ENCODE results near the gene RWDD1. TPM values are rescaled to one million over a fixed set of nuclear protein-coding genes. Genes with fewer than 3 reads are reported as not detected.
"Not testable (repeated sequence)": the region's sequence is repeated elsewhere in the genome, so short reads cannot be mapped to it uniquely, and the experiment has no call there.

RWDD1 gene
- total RNA-seq, 1 donor from 2014 or later, result 15.2 TPM

DNA sequence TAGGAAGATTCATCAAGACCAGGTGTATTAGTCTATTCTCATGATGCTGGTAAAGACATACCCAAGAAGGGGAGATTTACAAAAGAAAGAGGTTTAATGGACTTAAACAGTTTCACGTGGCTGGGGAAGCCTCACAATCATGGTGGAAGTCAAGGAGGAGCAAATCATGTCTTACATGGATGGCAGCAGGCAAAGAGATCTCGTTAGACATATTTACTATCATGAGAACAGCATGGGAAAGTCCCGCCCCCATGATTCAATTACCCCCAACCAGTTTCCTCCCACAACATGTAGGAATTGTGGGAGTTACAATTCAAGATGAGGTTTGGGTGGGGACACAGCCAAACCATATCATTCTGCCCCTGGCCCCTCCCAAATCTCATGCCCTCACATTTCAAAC, 32.6 kb downstream of the RWDD1 start:
- DNase-seq (ENCODE audit: low spot score); ATAC-seq: not testable (repeated sequence)

DNA sequence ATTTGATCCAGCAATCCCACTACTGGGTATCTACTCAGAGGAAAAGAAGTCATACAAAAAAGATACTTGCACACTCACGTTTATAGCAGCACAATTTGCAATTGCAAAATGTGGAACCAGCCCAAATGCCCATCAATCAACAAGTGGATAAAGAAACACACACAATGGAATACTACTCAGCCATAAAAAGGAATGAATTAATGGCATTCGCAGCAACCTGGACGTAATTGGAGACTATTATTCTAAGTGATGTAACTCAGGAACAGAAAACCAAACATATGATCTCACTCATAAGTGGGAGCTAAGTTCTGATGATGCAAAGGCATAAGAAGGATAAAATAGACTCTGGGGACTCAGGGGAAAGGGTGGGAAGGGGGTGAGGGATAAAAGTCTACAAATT, 33.6 kb downstream of the RWDD1 start:
- DNase-seq (ENCODE audit: low spot score); ATAC-seq: not testable (repeated sequence)

DNA sequence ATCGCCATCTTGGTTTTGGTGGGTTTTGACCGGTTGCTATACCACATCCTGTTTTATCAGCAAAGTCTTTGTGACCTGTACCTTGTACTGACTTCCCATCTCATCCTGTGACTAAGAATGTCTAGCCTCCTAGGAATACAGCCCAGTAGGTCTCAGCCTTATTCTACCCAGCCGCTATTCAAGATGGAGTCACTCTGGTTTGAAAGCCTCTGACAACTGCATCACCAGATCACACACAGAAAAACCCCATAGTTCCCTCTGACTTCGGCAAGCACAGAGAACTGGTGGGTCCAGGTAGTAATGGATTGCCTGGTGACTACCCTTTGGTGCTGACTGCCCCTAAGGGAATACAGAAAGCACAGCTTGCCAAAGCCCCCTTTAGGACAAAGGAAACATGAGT, 34.6 kb downstream of the RWDD1 start:
- DNase-seq (ENCODE audit: low spot score) (no peak), ATAC-seq (no peak)

GRCh38 chr6:116611056-116611455, 39.8 kb downstream of the RWDD1 start:
- no peak for DNase-seq (ENCODE audit: low spot score)
- no peak for ATAC-seq

GRCh38 chr6:116615937-116616736, 44.8 kb downstream of the RWDD1 start, which contains the start of gene RSPH4A:
Gene RSPH4A, plus strand, starts transcription at chr6:116616479. Its CDS starts 145 bp downstream, at chr6:116616624.
- peak; percentile 96 for ATAC-seq

GRCh38 chr6:116616737-116617053, 45.4 kb downstream of the RWDD1 start:
- ATAC-seq, result peak; percentile 33
- DNase-seq (ENCODE audit: low spot score), result no peak

More at GRCh38 chr6:116615937-116616736, 44.8 kb downstream of the RWDD1 start, which contains the start of gene RSPH4A:
- DNase-seq (ENCODE audit: low spot score), result peak; percentile 69

- no peak for ATAC-seq
Measured at GRCh38 chr6:116624036-116624805, 52.9 kb downstream of the RWDD1 start.

DNA sequence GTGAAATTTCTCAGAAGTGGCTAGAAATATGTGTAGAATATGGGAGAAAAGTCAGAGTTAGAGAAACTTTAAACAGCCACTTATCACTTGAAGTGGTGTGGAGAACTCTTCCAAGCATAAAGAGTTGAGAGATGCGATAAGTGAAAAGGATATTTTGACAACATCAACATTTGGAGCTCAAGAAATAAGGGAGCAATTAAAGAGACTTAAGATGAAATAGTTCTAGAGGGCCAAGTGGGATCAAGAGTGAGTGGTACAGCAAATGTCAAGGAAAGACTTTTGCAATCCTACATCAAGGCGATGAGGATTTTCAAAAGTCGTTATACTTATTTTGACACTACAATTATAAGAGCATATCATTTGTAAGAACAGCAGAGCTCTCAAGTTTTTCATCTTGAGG, 54.6 kb downstream of the RWDD1 start:
- DNase-seq (ENCODE audit: low spot score), result no peak
- ATAC-seq, result no peak

More at GRCh38 chr6:116624036-116624805, 52.9 kb downstream of the RWDD1 start:
- no peak for DNase-seq (ENCODE audit: low spot score)

DNA sequence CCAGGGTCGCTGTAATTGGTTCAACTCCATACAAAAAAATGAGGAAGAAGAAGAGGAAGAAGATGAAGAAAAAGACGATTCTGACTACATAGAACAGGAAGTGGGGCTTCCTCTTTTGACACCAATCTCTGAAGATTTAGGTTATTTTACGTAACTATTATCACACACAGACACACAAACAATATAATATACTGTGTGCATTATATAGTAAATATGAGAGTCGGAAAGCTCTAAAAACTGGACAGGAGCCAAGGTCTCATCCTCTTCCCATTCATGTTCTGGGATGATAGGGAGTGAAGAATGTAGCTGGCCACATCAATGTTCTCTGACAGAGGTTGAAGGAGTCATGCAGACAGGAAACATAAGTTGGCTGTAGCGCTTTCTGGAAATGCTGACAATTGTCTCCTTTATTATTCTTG, 58.3 kb downstream of the RWDD1 start:
- no peak for DNase-seq (ENCODE audit: low spot score)
- ATAC-seq, result peak; percentile 31

- no peak for DNase-seq (ENCODE audit: low spot score)
Measured at GRCh38 chr6:116631379-116631990, 60.2 kb downstream of the RWDD1 start.

GRCh38 chr6:116633685-116634084, 62.4 kb downstream of the RWDD1 start:
- DNase-seq (ENCODE audit: low spot score), result no peak
- peak; percentile 24 for ATAC-seq

More at GRCh38 chr6:116631379-116631990, 60.2 kb downstream of the RWDD1 start:
- peak; percentile 24 for ATAC-seq

Other genes with a start within 250 kb of the RWDD1 start
- 11.7 TPM for gene DSE, start 200.6 kb upstream of the RWDD1 start, total RNA-seq
- gene CALHM6, start 110.1 kb upstream of the RWDD1 start, total RNA-seq, result 2.2 TPM
- gene CALHM5, start 59.9 kb upstream of the RWDD1 start, total RNA-seq, result 0.20 TPM
- gene TRAPPC3L, start 25.8 kb upstream of the RWDD1 start, total RNA-seq, result not detected
- gene CALHM4, start 17.8 kb upstream of the RWDD1 start, total RNA-seq, result not detected
- gene RSPH4A, start 45.0 kb downstream of the RWDD1 start, total RNA-seq, result not detected
- 3.9 TPM for gene ZUP1, start 97.3 kb downstream of the RWDD1 start, total RNA-seq
- 1.7 TPM for gene KPNA5, start 109.7 kb downstream of the RWDD1 start, total RNA-seq
- 0.63 TPM for gene FAM162B, start 194.2 kb downstream of the RWDD1 start, total RNA-seq